CD4-positive, alpha-beta T cell treated with Interleukin-1 beta for 1 hour (primary cell): ENCODE data around the gene RFNG.
"Not testable (repeated sequence)": the region's sequence is repeated elsewhere in the genome, so short reads cannot be mapped to it uniquely, and the experiment has no call there.

Source experiments
- DNase-seq, 2 donors: peaks; one replicate each; pipeline ENCODE4 v3.0.0-alpha.2; 2020 to 2022

RFNG gene

DNA sequence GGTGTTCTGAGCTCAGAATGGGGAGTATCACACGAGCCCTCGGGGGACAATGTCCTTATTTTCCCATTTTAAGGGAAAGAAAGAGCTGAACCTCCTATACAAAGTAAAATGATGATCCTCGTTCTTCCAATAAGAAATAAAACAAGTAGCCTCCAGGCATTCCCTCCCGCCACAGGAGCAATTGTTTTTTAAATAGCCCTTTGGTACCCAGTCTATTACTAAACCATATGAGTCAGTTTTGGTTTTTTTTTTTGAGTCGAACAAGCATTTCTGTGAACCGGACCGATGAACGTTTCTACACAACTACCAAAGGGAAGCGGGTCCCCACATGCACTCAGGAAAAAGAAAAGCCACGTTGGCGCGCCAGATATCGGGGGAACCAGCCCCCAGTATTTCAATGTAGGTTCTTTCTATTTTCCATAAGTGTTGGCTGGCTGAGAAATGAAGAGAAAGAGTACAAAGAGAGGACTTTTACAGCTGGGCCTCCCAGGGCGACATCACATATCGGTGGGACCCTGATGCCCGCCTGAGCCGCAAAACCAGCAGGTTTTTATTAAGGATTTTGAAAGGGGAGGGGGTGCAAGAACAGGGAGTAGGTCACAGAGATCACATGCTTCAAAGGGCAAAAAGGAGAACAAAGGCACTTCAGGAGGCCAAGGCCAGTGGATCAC, 10.3 kb downstream of the RFNG start:
- DNase-seq = no peak

DNA sequence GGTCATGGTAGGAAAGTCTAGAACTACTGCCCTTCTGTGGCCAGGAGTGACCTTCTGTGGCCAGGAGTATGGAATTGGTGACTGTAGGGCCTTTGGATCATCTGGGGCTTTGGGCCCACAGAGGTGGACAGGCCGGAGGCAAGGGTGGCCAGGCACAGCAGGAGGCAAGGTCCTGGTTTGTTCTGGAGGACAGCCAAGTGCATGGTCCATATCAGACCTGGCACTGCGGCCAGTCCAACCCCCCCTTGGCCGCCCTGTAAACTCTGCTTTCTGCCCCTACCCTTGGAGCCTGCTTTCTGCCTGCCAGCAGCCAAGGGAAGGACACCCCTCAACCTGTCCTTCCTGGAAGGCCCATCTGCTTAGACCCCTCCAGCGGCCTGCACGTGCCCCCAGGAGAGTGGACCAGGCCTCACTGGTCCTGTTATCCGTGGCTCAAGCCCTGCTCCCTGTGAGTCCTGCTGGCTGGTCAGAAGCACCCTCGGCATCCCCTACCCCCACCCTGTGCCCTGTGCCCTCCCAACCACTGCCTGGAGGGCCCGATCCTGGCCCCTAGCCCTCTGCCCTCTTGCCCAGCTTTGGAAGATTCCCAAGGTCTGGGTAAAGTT, 11.8 kb downstream of the RFNG start:
- no peak for DNase-seq

DNA sequence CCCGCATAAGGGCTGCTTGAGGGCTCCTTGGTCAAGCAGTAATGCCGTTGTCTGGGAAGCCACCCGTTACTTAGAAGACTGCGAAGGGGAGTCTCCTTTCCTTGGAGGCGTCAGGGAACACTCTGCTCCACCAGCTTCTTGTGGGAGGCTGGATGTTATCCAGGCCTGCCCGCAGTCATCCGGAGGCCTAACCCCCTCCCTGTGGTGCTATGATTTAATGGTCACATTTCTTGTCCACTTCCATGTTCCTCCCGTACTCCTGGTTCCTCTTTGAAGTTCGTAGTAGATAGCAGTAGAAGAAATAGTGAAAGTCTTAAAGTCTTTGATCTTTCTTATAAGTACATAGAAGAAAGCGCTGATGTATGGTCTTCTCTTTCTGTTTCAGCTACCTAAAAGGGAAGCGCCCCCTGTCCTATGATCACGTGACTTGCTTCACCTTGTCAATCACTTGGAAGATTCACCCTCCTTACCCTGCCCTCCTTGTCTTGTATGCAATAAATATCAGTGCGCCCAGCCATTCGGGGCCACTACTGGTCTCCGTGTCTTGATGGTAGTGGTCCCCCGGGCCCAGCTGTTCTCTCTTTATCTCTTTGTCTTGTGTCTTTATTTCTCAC, 12.7 kb downstream of the RFNG start:
- not testable (repeated sequence) for DNase-seq

DNA sequence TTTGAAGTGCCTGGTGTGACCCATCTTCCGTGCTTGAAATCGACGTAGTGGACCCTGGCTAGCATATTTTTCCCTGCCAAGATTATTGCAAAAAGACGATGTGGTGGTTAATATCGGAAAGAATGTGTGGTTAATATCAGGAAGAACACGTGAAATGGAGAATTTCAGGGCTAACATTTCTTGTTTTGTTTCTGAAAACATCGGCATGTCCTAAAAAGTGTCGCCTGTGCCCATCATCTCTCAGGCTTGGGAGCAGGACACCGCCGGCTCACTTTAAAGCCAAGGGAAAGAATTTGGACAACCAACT, 13.8 kb downstream of the RFNG start:
- no peak for DNase-seq

DNA sequence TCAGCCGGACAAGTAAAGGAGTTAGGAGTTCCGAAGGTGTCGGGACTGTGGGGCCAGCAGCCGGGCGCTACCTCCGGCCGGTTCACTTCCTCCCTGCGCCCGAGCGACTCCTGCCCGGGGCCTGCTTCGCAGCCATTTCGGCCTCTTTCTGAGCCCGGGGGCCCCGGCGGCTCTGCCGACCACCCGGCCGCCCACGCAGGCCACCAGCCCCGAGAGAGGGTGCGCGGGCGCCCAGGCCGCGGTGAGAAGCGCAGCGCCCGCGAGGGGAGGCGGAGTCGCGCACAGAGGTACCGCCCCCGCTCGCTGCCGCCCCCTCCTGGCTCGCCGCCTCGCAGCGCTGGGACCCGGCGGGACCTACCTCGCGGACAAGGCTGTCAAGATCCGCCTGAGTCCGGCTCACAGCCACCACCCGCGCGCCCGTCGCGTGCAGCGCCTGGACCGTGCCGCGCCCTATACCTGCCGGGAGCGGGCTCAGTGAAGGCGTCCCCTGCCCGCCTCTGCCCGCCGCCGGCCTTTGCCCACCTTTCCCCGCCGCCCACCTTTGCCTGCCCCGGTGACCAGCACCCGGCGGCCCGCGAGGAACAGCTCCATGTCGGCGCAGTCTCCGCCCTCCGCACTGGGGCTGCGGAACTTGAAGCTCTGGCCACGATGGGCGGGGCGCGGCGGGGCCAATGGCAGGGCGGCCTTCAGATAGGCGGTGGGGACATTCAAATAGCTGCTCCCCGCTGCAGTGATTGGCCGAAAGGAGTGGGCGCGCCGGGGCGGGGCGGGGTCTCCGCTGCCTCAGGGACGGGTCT, 14.3 kb downstream of the RFNG start, which contains the start of gene DCXR:
Gene DCXR (minus strand): TSS at position 606 of the 797 bp plus-strand sequence. CDS start 15 bp downstream, at position 591.
- peak; percentile 96 for DNase-seq

DNA sequence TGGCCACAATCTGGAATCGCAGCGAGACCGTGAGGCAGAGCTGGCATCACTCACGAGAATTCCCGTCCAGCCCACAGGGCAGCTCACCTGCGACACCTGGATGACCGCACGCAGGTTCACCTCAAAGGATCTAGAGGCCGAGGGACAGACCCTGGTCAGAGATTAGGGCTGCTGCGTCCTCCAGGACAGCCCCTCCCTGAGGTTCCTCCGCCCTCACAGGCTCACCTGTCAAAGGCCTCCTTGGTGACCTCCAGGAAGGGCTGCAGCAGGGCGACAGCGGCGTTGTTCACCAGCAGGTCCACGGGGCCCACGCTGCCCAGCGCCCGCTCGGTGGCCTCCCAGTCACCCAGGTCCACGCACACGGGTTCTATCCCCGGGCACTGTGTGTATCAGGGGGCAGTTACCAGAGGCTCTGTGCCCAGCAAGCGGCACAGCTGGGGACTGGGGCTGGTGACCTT, 14.9 kb downstream of the RFNG start:
- no peak for DNase-seq

DNA sequence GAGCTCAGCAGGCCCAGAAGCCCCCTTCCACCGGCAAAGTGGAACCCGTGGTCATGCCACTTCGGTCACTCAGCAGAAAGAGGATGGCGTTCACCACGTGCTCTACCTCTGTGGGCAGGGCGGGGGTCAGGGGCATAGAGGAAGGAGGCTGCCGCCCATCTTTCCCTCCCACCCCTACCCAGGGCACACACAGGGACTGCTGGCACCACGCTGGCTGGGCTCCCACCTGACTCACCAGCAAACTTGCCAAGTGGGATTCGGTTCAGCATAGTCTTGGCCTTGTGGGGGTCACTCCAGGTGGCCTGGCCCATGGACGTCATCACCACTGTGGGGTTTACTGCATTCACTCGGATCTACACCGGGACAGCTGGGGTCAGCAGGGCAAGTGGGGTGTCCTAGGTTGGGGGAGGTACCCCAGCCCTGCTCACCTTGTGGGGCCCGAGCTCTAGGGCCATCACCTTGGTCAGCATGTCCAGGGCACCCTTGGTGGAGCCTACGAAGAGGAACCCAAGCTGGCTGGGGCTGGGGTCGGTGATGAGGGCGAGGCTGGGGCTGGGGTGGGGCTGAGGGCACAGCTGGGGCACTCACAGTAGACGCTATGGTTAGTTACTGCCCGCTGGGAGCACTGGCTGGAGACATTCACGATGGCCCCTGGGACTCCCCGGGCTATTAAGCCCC, 15.5 kb downstream of the RFNG start:
- DNase-seq = no peak

DNA sequence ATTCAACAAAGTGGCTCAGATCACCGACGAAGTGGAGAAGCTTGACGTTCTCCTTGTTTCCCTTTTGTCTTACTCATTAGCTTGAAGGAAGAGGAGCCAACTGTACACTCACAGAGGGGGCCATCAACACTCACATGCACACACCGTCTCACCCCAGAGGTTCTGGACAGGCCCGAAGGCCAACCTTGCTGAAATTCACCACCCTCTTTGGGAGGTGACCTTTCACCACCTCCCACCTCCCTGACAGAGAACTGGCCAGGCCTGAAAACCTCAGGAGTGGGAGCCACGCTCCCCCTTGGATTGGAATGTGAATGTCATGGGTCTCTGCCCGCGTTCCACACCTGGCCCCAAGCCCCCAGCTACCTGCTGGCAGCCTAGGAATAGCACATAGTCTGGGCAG, 16.1 kb downstream of the RFNG start:
- DNase-seq = no peak

DNA sequence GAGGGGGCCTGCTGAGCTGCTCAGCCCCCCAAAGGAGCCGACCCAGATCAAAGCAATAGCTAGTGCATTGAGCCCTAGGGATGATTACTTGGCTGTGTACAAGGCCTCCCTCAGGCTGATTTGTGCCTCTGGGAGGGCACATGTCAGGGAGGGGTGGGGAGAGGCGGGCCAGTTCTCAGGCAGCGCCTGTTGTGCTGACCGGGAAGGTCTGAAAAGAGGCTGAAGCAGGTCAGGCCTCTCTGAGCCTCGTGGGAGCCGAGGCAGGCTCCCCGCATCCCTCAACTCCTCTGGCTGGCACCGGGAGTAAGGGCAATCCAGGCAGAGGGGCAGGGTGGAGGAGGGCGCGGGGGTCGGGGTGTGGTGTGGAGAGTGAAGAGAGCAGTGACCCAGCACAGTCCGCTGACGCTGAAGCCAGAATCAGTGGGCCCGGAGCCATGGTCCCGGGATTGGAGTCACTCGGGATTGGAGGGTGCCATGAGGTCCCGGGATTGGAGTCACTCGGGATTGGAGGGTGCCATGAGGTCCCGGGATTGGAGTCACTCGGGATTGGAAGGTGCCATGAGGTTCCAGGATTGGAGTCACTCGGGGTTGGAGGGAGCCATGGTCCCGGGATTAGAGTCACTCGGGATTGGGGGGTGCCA, 17.1 kb downstream of the RFNG start:
- no peak for DNase-seq

DNA sequence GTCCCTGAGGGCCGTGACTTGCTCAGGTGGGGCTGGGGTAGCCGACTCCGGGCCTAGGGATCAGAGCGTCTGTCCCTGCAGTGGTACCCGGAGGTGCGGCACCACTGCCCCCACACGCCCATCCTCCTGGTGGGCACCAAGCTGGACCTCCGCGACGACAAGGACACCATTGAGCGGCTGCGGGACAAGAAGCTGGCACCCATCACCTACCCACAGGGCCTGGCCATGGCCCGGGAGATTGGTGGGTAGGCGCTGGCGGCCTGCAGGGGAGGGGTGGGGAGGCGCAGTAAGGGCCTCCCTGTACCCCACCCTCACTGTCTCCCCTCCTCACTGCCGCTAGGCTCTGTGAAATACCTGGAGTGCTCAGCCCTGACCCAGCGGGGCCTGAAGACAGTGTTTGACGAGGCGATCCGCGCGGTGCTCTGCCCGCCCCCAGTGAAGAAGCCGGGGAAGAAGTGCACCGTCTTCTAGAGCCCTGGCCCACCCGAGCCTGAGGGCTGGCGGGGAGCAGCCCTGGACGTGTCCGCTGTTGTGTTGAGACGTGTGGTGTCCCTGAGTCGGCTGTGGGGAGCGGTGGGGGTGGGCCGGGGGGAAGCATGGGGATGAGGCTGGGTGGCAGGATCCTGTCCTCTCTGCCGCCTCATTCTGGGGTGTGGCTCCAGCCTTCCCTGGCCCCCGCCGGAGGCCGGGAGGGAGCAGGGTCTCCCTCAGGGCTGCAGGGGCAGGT, 18.1 kb downstream of the RFNG start:
- DNase-seq = no peak

DNA sequence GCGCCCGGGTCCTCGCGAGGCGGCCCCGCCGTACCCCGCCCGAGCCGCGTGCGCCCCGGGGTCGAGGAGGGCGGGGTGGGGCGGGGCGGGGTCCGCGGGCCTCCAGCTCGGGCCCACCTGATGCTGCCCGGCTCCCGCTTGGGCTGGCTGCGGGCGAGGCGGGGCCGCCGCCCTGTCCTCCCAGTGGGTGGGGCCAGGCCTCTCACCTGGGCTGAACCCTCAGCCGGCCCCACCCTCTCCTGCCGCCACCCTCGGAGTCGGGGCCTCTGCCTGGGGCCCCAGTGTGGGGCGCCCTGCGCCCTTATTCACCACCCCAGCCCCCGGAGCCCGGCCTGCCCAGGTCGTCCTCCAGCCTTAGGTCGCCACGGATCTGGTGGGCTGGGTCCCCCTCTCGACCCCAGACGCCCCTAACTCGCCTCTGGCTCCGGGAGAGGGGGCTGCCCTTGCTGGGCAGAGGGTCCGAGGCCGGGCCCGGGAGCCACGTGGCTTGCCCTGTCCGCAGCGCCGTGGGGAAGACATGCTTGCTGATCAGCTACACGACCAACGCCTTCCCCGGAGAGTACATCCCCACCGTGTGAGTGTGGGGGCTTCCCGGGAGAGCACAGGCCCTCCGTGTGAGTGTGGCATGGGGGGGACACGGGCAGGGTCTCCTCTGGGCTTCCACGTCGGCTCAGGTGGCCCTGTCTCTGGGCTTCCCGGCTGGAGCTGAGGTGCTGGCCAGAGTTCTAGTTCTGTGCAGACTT, 19.6 kb downstream of the RFNG start:
- DNase-seq = peak; percentile 40 to 51

DNA sequence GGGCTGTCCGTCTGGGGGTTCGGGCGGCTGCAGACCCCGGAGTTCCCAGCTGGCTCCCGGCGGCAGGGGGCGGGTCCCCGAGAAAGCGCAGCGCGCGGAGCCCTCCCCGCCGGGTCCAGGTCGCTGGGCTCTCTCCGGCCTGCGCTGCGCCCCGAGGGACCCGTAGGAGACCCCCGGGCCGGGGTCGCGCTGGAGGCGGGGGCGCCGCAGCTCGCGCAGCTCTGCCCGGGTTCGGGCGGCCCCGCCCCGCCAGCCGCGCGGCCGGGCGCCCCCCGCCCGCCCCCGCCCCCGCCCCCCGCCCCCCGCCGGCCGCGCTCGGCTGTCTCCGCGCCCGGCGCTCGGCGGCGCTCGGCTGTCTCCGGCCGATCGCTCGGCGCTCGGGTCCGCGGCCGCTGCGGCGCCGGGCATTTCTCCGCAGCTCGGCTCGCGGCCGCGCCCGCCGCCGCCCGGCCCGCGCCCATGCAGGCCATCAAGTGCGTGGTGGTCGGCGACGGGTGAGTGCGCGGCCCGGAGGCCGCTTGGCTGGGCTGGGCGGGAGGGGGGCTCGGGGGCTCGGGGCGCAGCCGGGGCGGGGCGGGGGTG, 20.2 kb downstream of the RFNG start, which contains the start of gene RAC3:
Gene RAC3 (plus strand): TSS at position 376 of the 582 bp plus-strand sequence. CDS start 84 bp downstream, at position 460.
- DNase-seq = no peak

DNA sequence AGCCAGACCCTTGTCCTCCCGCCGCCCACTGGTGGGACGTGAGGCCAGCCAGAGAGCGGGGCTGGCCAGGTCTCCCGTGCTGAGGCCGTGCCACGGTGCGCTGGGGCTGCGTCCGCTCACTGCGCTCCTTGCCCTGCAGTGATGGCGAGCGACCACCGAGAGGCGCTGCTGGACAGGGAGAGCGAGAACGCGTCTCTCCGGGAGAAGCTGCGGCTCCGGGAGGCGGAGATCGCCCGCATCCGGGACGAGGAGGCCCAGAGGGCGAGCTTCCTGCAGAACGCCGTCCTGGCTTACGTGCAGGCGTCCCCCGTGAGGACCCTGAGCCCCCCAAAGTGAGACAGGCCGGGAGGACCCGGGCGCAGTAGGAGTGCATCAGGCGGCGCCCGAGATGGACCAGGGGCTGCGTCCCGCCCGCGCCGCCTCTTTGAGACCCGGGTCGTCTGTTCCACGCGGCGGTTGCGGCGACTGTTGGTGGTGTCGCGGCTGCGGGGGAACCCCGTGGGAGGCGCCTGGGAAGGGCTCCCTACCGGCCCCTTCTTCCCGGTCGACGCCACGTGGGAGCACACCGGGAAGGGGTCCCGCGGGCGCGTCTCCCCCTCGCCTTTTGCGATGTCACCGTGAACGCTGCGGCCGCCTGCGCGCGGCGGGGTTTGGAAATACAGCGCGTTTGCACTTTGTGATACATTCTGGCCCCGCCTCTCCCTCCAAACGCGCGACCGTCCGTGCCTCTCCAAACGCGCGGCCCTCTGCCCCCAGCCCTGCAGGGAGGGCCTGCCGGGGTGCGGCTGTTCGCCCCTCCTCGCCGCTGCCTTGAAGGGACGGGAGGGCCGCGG, 20.9 kb downstream of the RFNG start:
- DNase-seq = peak; percentile 81 to 83

DNA sequence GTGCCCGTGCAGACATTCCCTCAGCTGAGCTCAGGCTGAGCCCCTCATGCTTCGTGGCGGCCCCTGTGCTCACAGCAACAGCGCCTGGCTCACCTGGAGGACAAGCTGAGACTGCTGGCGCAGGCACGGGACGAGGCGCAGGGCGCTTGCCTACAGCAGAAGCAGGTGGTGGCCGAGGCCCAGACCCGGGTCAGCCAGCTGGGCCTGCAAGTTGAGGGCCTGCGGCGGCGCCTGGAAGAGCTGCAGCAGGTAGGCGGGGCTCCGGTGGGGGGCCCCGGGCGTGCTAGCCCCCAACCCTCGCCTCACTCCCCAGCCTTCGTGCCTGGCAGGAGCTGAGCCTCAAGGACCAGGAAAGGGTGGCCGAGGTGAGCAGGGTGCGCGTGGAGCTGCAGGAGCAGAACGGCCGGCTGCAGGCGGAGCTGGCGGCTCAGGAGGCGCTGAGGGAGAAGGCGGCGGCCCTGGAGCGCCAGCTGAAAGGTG, 21.6 kb downstream of the RFNG start:
- no peak for DNase-seq

DNA sequence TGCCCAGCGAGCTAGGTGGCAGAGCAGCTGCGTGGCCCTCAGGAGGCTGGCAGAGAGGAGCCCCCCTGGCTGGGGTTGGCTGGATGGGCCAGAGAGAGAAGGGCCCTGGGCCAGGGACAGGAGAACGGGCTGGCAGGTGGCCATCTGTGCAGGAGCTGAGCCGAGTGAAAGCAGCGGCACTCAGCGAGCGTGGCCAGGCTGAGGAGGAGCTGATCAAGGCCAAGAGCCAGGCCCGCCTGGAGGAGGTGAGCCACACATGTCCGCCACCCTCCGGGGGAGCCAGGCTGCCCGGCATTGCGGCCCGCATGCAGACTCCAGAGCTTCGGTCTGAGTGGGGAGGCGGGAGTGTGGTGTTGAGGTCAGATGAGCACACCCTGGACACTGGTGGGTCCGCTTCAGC, 22.2 kb downstream of the RFNG start:
- DNase-seq = no peak

DNA sequence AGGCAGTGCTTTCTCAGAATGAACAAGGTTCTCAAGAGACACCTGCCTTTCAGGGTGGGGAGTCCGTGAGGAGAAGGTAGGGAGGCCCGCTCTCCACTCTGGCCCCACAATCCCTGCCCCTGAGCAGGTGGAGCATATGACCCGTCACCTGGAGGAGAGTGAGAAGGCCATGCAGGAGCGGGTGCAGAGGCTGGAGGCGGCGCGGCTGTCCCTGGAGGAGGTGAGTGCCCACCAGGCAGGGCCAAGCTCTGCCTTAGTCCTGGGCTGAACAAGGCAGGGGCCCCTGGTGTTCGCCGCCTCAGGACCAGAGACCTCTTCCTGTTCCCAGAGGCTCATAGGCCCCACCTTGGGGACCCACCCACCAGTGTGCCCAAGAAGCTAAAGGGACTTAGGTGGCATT, 22.6 kb downstream of the RFNG start:
- DNase-seq = no peak

DNA sequence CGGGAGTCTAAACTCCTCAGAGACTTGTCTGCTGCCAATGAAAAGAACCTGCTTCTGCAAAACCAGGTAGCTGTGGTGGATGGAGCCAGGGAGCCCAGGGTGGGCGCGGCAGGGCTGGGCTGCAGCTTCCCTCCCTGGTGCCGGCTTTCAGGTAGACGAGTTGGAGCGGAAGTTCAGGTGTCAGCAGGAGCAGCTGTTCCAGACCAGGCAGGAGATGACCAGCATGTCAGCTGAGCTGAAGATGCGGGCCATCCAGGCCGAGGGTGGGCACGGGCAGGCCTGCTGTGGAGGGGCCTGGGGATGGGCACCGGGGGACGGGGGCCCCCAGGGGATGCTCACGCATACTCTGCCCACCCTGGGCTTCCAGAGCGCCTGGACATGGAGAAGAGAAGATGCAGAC, 23.4 kb downstream of the RFNG start:
- no peak for DNase-seq

DNA sequence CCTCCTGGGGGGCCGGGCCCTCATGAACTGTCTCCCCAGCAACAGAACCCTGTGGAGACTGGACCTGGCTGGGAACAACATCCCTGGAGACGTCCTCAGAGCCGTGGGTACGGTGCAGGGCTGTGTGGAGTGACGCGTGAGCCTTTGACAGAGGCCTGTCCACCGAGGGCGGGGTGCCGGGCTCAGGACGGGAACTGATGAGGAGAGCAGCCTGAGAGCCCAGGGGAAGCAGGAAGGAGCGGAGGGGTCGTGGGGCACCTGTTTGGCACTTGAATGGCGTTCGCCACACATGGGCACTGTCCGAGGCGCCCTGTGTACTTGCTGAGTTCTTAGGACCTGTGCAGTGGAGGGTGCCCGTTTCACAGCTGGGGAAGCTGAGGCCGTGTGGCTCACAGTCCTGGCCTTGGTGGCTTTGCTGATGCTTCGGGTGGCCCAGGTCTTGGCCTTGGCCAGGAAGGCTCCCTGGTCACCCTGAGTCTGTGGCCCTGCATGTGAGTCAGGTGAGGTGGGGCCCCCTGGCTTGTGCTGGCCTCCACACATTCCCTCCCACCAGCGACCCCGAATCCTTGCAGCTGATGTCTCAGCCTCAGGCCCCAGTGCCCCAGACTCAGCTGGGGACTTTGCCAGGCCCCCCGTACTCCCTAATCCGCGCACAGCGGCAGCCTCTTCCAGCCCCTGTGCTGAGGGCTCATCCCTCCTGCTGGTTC, 26.1 kb downstream of the RFNG start:
- no peak for DNase-seq

DNA sequence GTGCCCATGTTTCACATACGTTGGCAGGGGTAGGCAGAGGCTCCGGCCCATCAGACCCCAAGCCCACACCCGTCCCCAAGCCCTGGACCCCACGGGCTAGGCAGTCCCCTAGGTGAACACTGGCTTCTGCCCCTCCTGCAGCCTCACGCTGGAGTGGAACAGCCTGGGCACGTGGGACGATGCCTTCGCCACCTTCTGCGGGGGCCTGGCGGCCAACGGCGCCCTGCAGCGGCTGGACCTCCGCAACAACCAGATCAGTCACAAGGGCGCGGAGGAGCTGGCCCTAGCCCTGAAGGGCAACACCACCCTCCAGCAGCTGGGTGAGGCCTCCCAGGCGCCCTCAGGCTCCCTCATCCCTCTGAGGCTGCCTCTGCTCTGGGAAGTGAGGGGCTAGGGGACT, 26.8 kb downstream of the RFNG start:
- DNase-seq = no peak
